HG03045 (cell line): ENCODE results near the gene EFHC1.
A peak's percentile ranks its signal among the peaks of the same experiment; 100 is the strongest.
"Not testable (repeated sequence)": the region's sequence is repeated elsewhere in the genome, so short reads cannot be mapped to it uniquely, and the experiment has no call there.

ENCODE experiments used
- ATAC-seq: cut with Tn5 transposase; IDR thresholded peaks from one replicate; pipeline ENCODE4 v1.9.1; 2021; ENCODE audit warnings: mild to moderate bottlenecking, moderate library complexity; ENCODE audit not compliant: unreplicated experiment

EFHC1 gene

GRCh38 chr6:52433294-52433693 lies 13.2 kb downstream of the EFHC1 start:
- not testable (repeated sequence) for ATAC-seq

- no peak for ATAC-seq
Observed at GRCh38 chr6:52435345-52435744, 15.2 kb downstream of the EFHC1 start.

- ATAC-seq: no peak
Observed at GRCh38 chr6:52438926-52439325, 18.8 kb downstream of the EFHC1 start.

- ATAC-seq: no peak
Observed at GRCh38 chr6:52454556-52454955, 34.4 kb downstream of the EFHC1 start.

- ATAC-seq: no peak
Observed at GRCh38 chr6:52457096-52457495, 37.0 kb downstream of the EFHC1 start.

- not testable (repeated sequence) for ATAC-seq
Observed at GRCh38 chr6:52461194-52461593, 41.1 kb downstream of the EFHC1 start.

- ATAC-seq: no peak
Observed at GRCh38 chr6:52474173-52474572, 54.0 kb downstream of the EFHC1 start.

GRCh38 chr6:52475307-52475706 lies 55.2 kb downstream of the EFHC1 start:
- ATAC-seq: no peak

GRCh38 chr6:52482903-52483670 lies 62.9 kb downstream of the EFHC1 start:
- ATAC-seq: no peak

- no peak for ATAC-seq
Observed at GRCh38 chr6:52483671-52484003, 63.5 kb downstream of the EFHC1 start.

- ATAC-seq: no peak
Observed at GRCh38 chr6:52489881-52490280, 69.7 kb downstream of the EFHC1 start.

GRCh38 chr6:52491203-52492069 lies 71.3 kb downstream of the EFHC1 start:
- ATAC-seq: peak; percentile 58

GRCh38 chr6:52493669-52494068 lies 73.5 kb downstream of the EFHC1 start:
- ATAC-seq: no peak

- ATAC-seq: no peak
Observed at GRCh38 chr6:52494298-52495072, 74.3 kb downstream of the EFHC1 start.

- no peak for ATAC-seq
Observed at GRCh38 chr6:52495922-52496321, 75.8 kb downstream of the EFHC1 start.

GRCh38 chr6:52496631-52497030 lies 76.5 kb downstream of the EFHC1 start:
- ATAC-seq: no peak

GRCh38 chr6:52497652-52498408 lies 77.7 kb downstream of the EFHC1 start:
- ATAC-seq: peak; percentile 82

GRCh38 chr6:52498538-52499017 lies 78.4 kb downstream of the EFHC1 start:
- ATAC-seq: peak; percentile 46

GRCh38 chr6:52499026-52499425 lies 78.9 kb downstream of the EFHC1 start:
- no peak for ATAC-seq

- ATAC-seq: no peak
Observed at GRCh38 chr6:52499681-52500236, 79.6 kb downstream of the EFHC1 start.
